Glutamatergic neuron (in vitro differentiated cells): ENCODE measurements around the gene USP46. TPM values are rescaled to one million over a fixed set of nuclear protein-coding genes. Genes with fewer than 3 reads are reported as not detected.

Experiments
- DNase-seq: peaks from one replicate; pipeline ENCODE4 v3.0.0; 2022
- H3K27ac Mint-ChIP-seq: one replicate; pipeline ENCODE4 v1.8.0; 2020; ENCODE audit warnings: mild to moderate bottlenecking, mixed read lengths, inconsistent platforms; ENCODE audit not compliant: unreplicated experiment
- H3K27me3 Mint-ChIP-seq: one replicate; pipeline ENCODE4 v1.8.0; 2020; ENCODE audit warnings: mild to moderate bottlenecking, moderate library complexity, mixed read lengths, inconsistent platforms; ENCODE audit not compliant: unreplicated experiment
- H3K36me3 Mint-ChIP-seq: one replicate; pipeline ENCODE4 v1.8.0; 2020; ENCODE audit warnings: mild to moderate bottlenecking, mixed read lengths, inconsistent platforms; ENCODE audit not compliant: unreplicated experiment
- H3K4me1 Mint-ChIP-seq: one replicate; pipeline ENCODE4 v1.8.0; 2020; ENCODE audit warnings: mild to moderate bottlenecking, low read depth, mixed read lengths, inconsistent platforms; ENCODE audit not compliant: unreplicated experiment
- H3K4me3 Mint-ChIP-seq: one replicate; pipeline ENCODE4 v1.8.0; 2020; ENCODE audit warnings: mild to moderate bottlenecking, mixed read lengths, inconsistent platforms; ENCODE audit not compliant: unreplicated experiment
- H3K9me3 Mint-ChIP-seq: one replicate; pipeline ENCODE4 v1.8.0; 2020; ENCODE audit warnings: mild to moderate bottlenecking, moderate library complexity, mixed read lengths, inconsistent platforms; ENCODE audit not compliant: unreplicated experiment
- CTCF ChIP-seq: fragments of 200-600 bp; sonication (generic); IDR thresholded peaks from one replicate; pipeline ENCODE4 v1.5.0; 2021; ENCODE audit not compliant: partially characterized antibody, unreplicated experiment
- total RNA-seq: library from RNA; stranded (reverse); fragmentation: NEBNext Ultra II Directional; extraction: Animal tissue kit (Norgen Biotek cat#: 25700); gene quantifications from one replicate; pipeline ENCODE4 v1.2.1, GENCODE V29; 2021; ENCODE audit not compliant: unreplicated experiment

The USP46 gene
- total RNA-seq, 1 donor from 2014 or later = 72.4 TPM

GRCh38 chr4:52612341-52612740, 46.8 kb downstream of the USP46 start:
- H3K27me3 Mint-ChIP-seq = peaks cover 2% of the 10 kb centered on the region
- TF ChIP-seq CTCF = no peak
- peaks cover 17% of the 10 kb centered on the region for H3K36me3 Mint-ChIP-seq
- no peaks in the 10 kb centered on the region for H3K4me1 Mint-ChIP-seq
- no peak overlapping the region for H3K4me3 Mint-ChIP-seq
- H3K27ac Mint-ChIP-seq = no peak overlapping the region
- H3K9me3 Mint-ChIP-seq = peaks cover 4% of the 10 kb centered on the region
- DNase-seq = no peak

- no peak for DNase-seq
- no peak for TF ChIP-seq CTCF
- no peaks in the 10 kb centered on the region for H3K4me1 Mint-ChIP-seq
- no peak overlapping the region for H3K27ac Mint-ChIP-seq
- H3K9me3 Mint-ChIP-seq = peaks cover 4% of the 10 kb centered on the region
- peaks cover 2% of the 10 kb centered on the region for H3K27me3 Mint-ChIP-seq
- peaks cover 29% of the 10 kb centered on the region for H3K36me3 Mint-ChIP-seq
- H3K4me3 Mint-ChIP-seq = no peak overlapping the region
These were observed 48.0 kb downstream of the USP46 start for GRCh38 chr4:52611030-52611555.

GRCh38 chr4:52606726-52607125, 52.4 kb downstream of the USP46 start:
- no peak overlapping the region for H3K27ac Mint-ChIP-seq
- no peaks in the 10 kb centered on the region for H3K4me1 Mint-ChIP-seq
- peaks cover 4% of the 10 kb centered on the region for H3K9me3 Mint-ChIP-seq
- peaks cover 2% of the 10 kb centered on the region for H3K27me3 Mint-ChIP-seq
- H3K36me3 Mint-ChIP-seq = peaks cover 28% of the 10 kb centered on the region
- no peak for TF ChIP-seq CTCF
- no peak overlapping the region for H3K4me3 Mint-ChIP-seq
- no peak for DNase-seq

GRCh38 chr4:52606040-52606439, 53.1 kb downstream of the USP46 start:
- no peak overlapping the region for H3K4me3 Mint-ChIP-seq
- TF ChIP-seq CTCF = no peak
- peaks cover 4% of the 10 kb centered on the region for H3K9me3 Mint-ChIP-seq
- DNase-seq = no peak
- peaks cover 2% of the 10 kb centered on the region for H3K27me3 Mint-ChIP-seq
- peaks cover 28% of the 10 kb centered on the region for H3K36me3 Mint-ChIP-seq
- no peaks in the 10 kb centered on the region for H3K4me1 Mint-ChIP-seq
- H3K27ac Mint-ChIP-seq = peak overlapping the region; percentile 10

- Mint-ChIP-seq H3K27me3 (peaks cover 2% of the 10 kb centered on the region), H3K4me3 (no peak overlapping the region), H3K36me3 (peaks cover 21% of the 10 kb centered on the region), H3K9me3 (peaks cover 4% of the 10 kb centered on the region), H3K4me1 (no peaks in the 10 kb centered on the region), H3K27ac (no peak overlapping the region)
- no peak for DNase-seq
- TF ChIP-seq CTCF = no peak
These were observed 54.9 kb downstream of the USP46 start for GRCh38 chr4:52604215-52604614.
